GM23338 (cell line): ENCODE results near the gene ETV6. TPM values are rescaled to one million over a fixed set of nuclear protein-coding genes. Genes with fewer than 3 reads are reported as not detected.

ENCODE experiments used
- ATAC-seq: fragments of 200-7000 bp; cut with Tn5 transposase; 3 replicates; pipeline ENCODE4 v1.9.1; 2020
- DNase-seq: peaks from one replicate; pipeline ENCODE4 v3.0.0-alpha.2; 2015; ENCODE audit warnings: low spot score
- H2AFZ ChIP-seq: fragments of 200-600 bp; sonication (generic); 2 replicates; pipeline ENCODE4 v1.8.0; 2016; ENCODE audit warnings: antibody characterized with exemption, mild to moderate bottlenecking, moderate library complexity
- H3F3A ChIP-seq: fragments of 200-600 bp; sonication (generic); replicated peaks from 2 replicates; pipeline ENCODE4 v1.8.0; 2017; ENCODE audit warnings: antibody characterized with exemption, mixed run types, low read depth
- H3K27ac ChIP-seq: fragments of 200-600 bp; sonication (generic); 2 replicates; pipeline ENCODE4 v1.6.1; 2016; ENCODE audit warnings: low read depth
- H3K27me3 ChIP-seq: fragments of 200-600 bp; sonication (generic); 2 replicates; pipeline ENCODE4 v1.8.0; 2016; ENCODE audit warnings: mild to moderate bottlenecking, mixed run types, moderate library complexity; ENCODE audit not compliant: insufficient read depth
- H3K36me3 ChIP-seq: fragments of 200-600 bp; sonication (generic); 2 replicates; pipeline ENCODE4 v1.8.0; 2016; ENCODE audit warnings: mild to moderate bottlenecking; ENCODE audit not compliant: insufficient read depth
- H3K4me1 ChIP-seq: fragments of 200-600 bp; sonication (generic); 2 replicates; pipeline ENCODE4 v1.8.0; 2016; ENCODE audit warnings: mild to moderate bottlenecking, moderate library complexity; ENCODE audit not compliant: insufficient read depth
- H3K4me2 ChIP-seq: fragments of 200-600 bp; sonication (generic); 2 replicates; pipeline ENCODE4 v1.7.1; 2017; ENCODE audit warnings: mixed run types
- H3K4me3 ChIP-seq: fragments of 200-600 bp; sonication (generic); 2 replicates; pipeline ENCODE4 v1.6.1; 2016; ENCODE audit warnings: mixed run types
- H3K79me2 ChIP-seq: fragments of 200-600 bp; sonication (generic); replicated peaks from 2 replicates; pipeline ENCODE4 v1.8.0; 2017; ENCODE audit warnings: mild to moderate bottlenecking; ENCODE audit not compliant: insufficient read depth
- H3K9me2 ChIP-seq: fragments of 200-600 bp; sonication (generic); 2 replicates; pipeline ENCODE4 v1.8.0; 2017; ENCODE audit not compliant: insufficient read depth
- H4K20me1 ChIP-seq: fragments of 200-600 bp; sonication (generic); replicated peaks from 2 replicates; pipeline ENCODE4 v1.8.0; 2017; ENCODE audit warnings: mild to moderate bottlenecking; ENCODE audit not compliant: insufficient read depth
- H3K27ac Mint-ChIP-seq: 2 replicates; pipeline ENCODE4 v1.8.0; 2020; ENCODE audit warnings: inconsistent platforms, mild to moderate bottlenecking, moderate library complexity, mixed read lengths
- H3K27me3 Mint-ChIP-seq: 3 replicates; pipeline ENCODE4 v1.8.0; 2022; ENCODE audit warnings: low read depth, mild to moderate bottlenecking, moderate library complexity, mixed read lengths, inconsistent platforms; ENCODE audit not compliant: insufficient read depth, poor library complexity
- H3K36me3 Mint-ChIP-seq: 3 replicates; pipeline ENCODE4 v1.8.0; 2021; ENCODE audit warnings: low read depth, mild to moderate bottlenecking, inconsistent platforms, moderate library complexity, mixed read lengths
- H3K4me1 Mint-ChIP-seq: 3 replicates; pipeline ENCODE4 v1.8.0; 2020; ENCODE audit warnings: mild to moderate bottlenecking, inconsistent platforms, mixed read lengths
- H3K4me3 Mint-ChIP-seq: 3 replicates; pipeline ENCODE4 v1.8.0; 2021; ENCODE audit warnings: moderate library complexity, mild to moderate bottlenecking, inconsistent platforms, mixed read lengths
- H3K9me3 Mint-ChIP-seq: 3 replicates; pipeline ENCODE4 v1.8.0; 2020; ENCODE audit warnings: moderate library complexity, mild to moderate bottlenecking, inconsistent platforms, mixed read lengths
- CREB1 ChIP-seq: fragments of 250-450 bp; sonication (Bioruptor Pico); IDR thresholded peaks from 2 replicates; pipeline ENCODE4 v1.5.0; 2020; ENCODE audit warnings: low read depth, mild to moderate bottlenecking, moderate library complexity
- EZH2 ChIP-seq: fragments of 200-600 bp; sonication (generic); IDR thresholded peaks from one replicate; pipeline ENCODE4 v1.8.0; 2017; ENCODE audit warnings: antibody characterized with exemption, mild to moderate bottlenecking, low read depth; ENCODE audit not compliant: unreplicated experiment
- EZH2phosphoT487 ChIP-seq: fragments of 200-600 bp; sonication (generic); IDR thresholded peaks from one replicate; pipeline ENCODE4 v1.8.1; 2018; ENCODE audit warnings: antibody characterized with exemption; ENCODE audit not compliant: unreplicated experiment
- JUNB ChIP-seq: IDR thresholded peaks from one replicate; pipeline ENCODE4 v1.6.1; 2016; ENCODE audit warnings: antibody characterized with exemption; ENCODE audit not compliant: unreplicated experiment
- NANOG ChIP-seq: IDR thresholded peaks from 2 replicates; pipeline ENCODE4 v1.6.1; 2016; ENCODE audit warnings: antibody characterized with exemption, borderline replicate concordance
- POLR2AphosphoS5 ChIP-seq: IDR thresholded peaks from 2 replicates; pipeline ENCODE4 v1.6.1; 2016; ENCODE audit warnings: antibody characterized with exemption, low read depth
- REST ChIP-seq: IDR thresholded peaks from one replicate; pipeline ENCODE4 v1.6.1; 2018; ENCODE audit warnings: antibody characterized with exemption; ENCODE audit not compliant: unreplicated experiment
- STAT1 ChIP-seq: IDR thresholded peaks from one replicate; pipeline ENCODE4 v1.6.1; 2016; ENCODE audit warnings: antibody characterized with exemption; ENCODE audit not compliant: unreplicated experiment
- ZNF114 ChIP-seq: fragments of 250-450 bp; sonication (Bioruptor Pico); IDR thresholded peaks from 2 replicates; pipeline ENCODE4 v1.5.0; 2020; ENCODE audit warnings: mild to moderate bottlenecking, moderate library complexity
- ZNF331 ChIP-seq: fragments of 250-450 bp; sonication (Bioruptor Pico); IDR thresholded peaks from 2 replicates; pipeline ENCODE4 v1.5.0; 2020; ENCODE audit warnings: low read depth, mild to moderate bottlenecking, moderate library complexity
- ZNF462 ChIP-seq: fragments of 250-450 bp; sonication (Bioruptor Pico); IDR thresholded peaks from 2 replicates; pipeline ENCODE4 v1.5.0; 2020; ENCODE audit warnings: mild to moderate bottlenecking, moderate library complexity
- polyA plus RNA-seq: library from polyadenylated mRNA; unstranded; fragments of >200 nt; fragmentation: Nextera tagmentation; extraction: Ambion mirVana; gene quantifications from 2 replicates; pipeline ENCODE4 v1.2.1, GENCODE V29; 2016
- total RNA-seq: library from RNA; depleted of rRNA; stranded (reverse); fragments of >200 nt; shearing (Covaris generic); gene quantifications from 2 replicates; pipeline ENCODE4 v1.2.3, GENCODE V29; 2014
- TF ChIP-seq, protein P1 (sequence below): IDR thresholded peaks from 2 replicates; pipeline ENCODE4 v1.6.1; 2016; ENCODE audit warnings: antibody characterized with exemption
- TF ChIP-seq, protein P2 (sequence below), 2 experiments: fragments of 200-600 bp in 1 of 2; sonication (generic) in 1 of 2; conservative IDR thresholded peaks; 2 replicates each; pipeline versions ENCODE4 v1.5.1 to v1.6.1; 2016 to 2017; ENCODE audit warnings: antibody characterized with exemption in 2 of 2, low read depth in 2 of 2, mild to moderate bottlenecking in 2 of 2, moderate library complexity in 1 of 2

ETV6 gene
- total and polyA plus RNA-seq, 2 experiments from 2014 or later, result 7.5 to 15.1 TPM

GRCh38 chr12:11765421-11765816, 115.9 kb downstream of the ETV6 start:
- H3K27me3 Mint-ChIP-seq, result peaks cover 10% of the 10 kb centered on the region
- H3K9me3 Mint-ChIP-seq, result no peaks in the 10 kb centered on the region; the same call in 2 of the 3 replicates
- Histone ChIP-seq H3K9me2 (0 out of 2 replicates have a peak, but pooled peaks cover 5% of the 10 kb centered on the region), H3K27me3 (no peaks in the 10 kb centered on the region), H3F3A (no peaks in the 10 kb centered on the region), H2AFZ (no peak overlapping the region), H4K20me1 (no peaks in the 10 kb centered on the region), H3K79me2 (peaks cover 11% of the 10 kb centered on the region; the same call in 1 of the 2 replicates), H3K27ac (no peak overlapping the region), H3K36me3 (no peaks in the 10 kb centered on the region), H3K4me2 (no peak overlapping the region; the same call in 1 of the 2 replicates), H3K4me1 (peaks cover 32% of the 10 kb centered on the region), H3K4me3 (no peak overlapping the region)
- H3K36me3 Mint-ChIP-seq, result no peaks in the 10 kb centered on the region
- H3K4me1 Mint-ChIP-seq, result peaks cover 51% of the 10 kb centered on the region
- DNase-seq (no peak), ATAC-seq (no peak)
- H3K27ac Mint-ChIP-seq, result peak overlapping the region; percentile 21; the same call in 1 of the 2 replicates
- TF ChIP-seq STAT1 (no peak), CREB1 (CRISPR knock-in tag) (no peak), ZNF331 (CRISPR knock-in tag) (no peak), REST (no peak), ZNF114 (CRISPR knock-in tag) (no peak), NANOG (no peak), EZH2 (no peak), JUNB (no peak), POLR2AphosphoS5 (no peak), ZNF462 (CRISPR knock-in tag) (no peak), EZH2phosphoT487 (no peak)
- TF ChIP-seq, protein P1, sequence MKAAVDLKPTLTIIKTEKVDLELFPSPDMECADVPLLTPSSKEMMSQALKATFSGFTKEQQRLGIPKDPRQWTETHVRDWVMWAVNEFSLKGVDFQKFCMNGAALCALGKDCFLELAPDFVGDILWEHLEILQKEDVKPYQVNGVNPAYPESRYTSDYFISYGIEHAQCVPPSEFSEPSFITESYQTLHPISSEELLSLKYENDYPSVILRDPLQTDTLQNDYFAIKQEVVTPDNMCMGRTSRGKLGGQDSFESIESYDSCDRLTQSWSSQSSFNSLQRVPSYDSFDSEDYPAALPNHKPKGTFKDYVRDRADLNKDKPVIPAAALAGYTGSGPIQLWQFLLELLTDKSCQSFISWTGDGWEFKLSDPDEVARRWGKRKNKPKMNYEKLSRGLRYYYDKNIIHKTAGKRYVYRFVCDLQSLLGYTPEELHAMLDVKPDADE, result no peak
- TF ChIP-seq, protein P2, sequence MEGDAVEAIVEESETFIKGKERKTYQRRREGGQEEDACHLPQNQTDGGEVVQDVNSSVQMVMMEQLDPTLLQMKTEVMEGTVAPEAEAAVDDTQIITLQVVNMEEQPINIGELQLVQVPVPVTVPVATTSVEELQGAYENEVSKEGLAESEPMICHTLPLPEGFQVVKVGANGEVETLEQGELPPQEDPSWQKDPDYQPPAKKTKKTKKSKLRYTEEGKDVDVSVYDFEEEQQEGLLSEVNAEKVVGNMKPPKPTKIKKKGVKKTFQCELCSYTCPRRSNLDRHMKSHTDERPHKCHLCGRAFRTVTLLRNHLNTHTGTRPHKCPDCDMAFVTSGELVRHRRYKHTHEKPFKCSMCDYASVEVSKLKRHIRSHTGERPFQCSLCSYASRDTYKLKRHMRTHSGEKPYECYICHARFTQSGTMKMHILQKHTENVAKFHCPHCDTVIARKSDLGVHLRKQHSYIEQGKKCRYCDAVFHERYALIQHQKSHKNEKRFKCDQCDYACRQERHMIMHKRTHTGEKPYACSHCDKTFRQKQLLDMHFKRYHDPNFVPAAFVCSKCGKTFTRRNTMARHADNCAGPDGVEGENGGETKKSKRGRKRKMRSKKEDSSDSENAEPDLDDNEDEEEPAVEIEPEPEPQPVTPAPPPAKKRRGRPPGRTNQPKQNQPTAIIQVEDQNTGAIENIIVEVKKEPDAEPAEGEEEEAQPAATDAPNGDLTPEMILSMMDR (conservative IDR thresholded peaks at IDR 0.05; ENCODE audit: low read depth in 2 of 2), result no peak
- no peak overlapping the region for H3K4me3 Mint-ChIP-seq
